ENCODE measurements around the gene DCP1B. TPM values are rescaled to one million over a fixed set of nuclear protein-coding genes. Genes with fewer than 3 reads are reported as not detected.

Gene DCP1B
- polyA plus RNA-seq, 2 of the 4 experiments (the other 2 are of a cell fraction) = 7.7 to 19.2 TPM

DNA sequence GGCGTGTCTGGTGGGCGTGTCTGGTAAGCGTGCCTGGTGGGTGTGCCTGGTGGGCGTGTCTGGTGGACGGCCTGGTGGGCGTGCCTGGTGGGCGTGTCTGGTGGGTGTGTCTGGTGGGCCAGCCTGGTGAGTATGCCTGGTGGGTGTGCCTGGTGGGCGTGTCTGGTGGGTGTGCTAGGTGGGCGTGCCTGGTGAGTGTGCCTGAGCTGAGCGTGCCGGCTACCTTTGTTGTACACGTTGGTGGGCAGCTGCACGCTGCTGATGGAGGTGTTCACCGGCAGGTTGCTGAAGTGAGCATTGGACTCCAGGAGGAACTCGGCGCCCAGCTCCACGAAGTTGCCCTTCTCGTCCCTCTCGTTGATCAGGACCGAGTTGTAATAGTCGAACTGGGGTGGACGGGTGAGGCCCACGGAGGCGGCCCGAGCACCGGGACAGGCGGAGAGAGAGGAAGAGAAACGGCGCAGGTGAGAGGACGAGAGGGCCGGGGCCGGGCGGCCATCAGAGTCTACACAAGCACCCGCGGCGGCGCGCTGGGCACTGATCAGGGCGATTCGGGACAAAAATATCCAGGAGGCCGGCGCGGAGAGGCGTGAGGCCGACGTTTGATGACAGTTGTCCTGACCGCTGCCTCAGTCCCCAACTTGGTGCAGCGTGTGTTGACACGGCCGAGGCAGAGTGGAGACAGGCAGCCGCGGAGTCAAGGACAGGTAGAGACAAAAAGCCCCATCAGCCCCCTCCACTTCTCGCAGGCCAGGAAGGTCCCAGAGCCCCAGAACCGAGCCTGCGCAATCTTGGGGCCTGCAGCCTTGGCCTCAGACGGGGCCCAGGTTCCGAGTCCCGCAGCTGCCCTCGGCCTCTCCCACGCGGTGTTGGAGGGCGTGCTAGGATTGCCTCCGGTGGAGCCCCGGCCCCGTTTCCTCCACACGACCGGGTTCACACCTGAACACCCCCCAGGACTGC is 96.3 kb downstream of the DCP1B start:
- ATAC-seq (peak; percentile 37 to 78; a peak in 3 of 6 replicates), FAIRE-seq (no peak), DNase-seq (ENCODE audit: low read depth in 1 of 2, low spot score in 1 of 2) (peak in 1 of 2 experiments; percentile 63)
- CTCF ChIA-PET = interaction anchor here (2.0 kb wide), 1 partner anchor 31 kb away, joined by 4 read pairs; no protein-coding TSS in a partner anchor
- POLR2A ChIA-PET = no interaction called here
- 0 out of 3 replicates have a peak overlapping the region, but pooled peaks have one; percentile 19 for H3K4me3 ChIP-seq
- no peak for TF ChIP-seq EP300 (IDR thresholded peaks at IDR 0.05)
- TF ChIP-seq, protein P1, sequence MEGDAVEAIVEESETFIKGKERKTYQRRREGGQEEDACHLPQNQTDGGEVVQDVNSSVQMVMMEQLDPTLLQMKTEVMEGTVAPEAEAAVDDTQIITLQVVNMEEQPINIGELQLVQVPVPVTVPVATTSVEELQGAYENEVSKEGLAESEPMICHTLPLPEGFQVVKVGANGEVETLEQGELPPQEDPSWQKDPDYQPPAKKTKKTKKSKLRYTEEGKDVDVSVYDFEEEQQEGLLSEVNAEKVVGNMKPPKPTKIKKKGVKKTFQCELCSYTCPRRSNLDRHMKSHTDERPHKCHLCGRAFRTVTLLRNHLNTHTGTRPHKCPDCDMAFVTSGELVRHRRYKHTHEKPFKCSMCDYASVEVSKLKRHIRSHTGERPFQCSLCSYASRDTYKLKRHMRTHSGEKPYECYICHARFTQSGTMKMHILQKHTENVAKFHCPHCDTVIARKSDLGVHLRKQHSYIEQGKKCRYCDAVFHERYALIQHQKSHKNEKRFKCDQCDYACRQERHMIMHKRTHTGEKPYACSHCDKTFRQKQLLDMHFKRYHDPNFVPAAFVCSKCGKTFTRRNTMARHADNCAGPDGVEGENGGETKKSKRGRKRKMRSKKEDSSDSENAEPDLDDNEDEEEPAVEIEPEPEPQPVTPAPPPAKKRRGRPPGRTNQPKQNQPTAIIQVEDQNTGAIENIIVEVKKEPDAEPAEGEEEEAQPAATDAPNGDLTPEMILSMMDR (IDR thresholded peaks at IDR 0.05) = no peak
- TF ChIP-seq ZSCAN20 (CRISPR knock-in tag; IDR thresholded peaks at IDR 0.05) = no peak
- TF ChIP-seq CHD4 (IDR thresholded peaks at IDR 0.05; ENCODE audit: borderline replicate concordance) = no peak
- TF ChIP-seq, protein P2, sequence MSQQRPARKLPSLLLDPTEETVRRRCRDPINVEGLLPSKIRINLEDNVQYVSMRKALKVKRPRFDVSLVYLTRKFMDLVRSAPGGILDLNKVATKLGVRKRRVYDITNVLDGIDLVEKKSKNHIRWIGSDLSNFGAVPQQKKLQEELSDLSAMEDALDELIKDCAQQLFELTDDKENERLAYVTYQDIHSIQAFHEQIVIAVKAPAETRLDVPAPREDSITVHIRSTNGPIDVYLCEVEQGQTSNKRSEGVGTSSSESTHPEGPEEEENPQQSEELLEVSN (IDR thresholded peaks at IDR 0.05; ENCODE audit: borderline replicate concordance, low read depth) = no peak
- TF ChIP-seq, protein P3, sequence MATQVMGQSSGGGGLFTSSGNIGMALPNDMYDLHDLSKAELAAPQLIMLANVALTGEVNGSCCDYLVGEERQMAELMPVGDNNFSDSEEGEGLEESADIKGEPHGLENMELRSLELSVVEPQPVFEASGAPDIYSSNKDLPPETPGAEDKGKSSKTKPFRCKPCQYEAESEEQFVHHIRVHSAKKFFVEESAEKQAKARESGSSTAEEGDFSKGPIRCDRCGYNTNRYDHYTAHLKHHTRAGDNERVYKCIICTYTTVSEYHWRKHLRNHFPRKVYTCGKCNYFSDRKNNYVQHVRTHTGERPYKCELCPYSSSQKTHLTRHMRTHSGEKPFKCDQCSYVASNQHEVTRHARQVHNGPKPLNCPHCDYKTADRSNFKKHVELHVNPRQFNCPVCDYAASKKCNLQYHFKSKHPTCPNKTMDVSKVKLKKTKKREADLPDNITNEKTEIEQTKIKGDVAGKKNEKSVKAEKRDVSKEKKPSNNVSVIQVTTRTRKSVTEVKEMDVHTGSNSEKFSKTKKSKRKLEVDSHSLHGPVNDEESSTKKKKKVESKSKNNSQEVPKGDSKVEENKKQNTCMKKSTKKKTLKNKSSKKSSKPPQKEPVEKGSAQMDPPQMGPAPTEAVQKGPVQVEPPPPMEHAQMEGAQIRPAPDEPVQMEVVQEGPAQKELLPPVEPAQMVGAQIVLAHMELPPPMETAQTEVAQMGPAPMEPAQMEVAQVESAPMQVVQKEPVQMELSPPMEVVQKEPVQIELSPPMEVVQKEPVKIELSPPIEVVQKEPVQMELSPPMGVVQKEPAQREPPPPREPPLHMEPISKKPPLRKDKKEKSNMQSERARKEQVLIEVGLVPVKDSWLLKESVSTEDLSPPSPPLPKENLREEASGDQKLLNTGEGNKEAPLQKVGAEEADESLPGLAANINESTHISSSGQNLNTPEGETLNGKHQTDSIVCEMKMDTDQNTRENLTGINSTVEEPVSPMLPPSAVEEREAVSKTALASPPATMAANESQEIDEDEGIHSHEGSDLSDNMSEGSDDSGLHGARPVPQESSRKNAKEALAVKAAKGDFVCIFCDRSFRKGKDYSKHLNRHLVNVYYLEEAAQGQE (IDR thresholded peaks at IDR 0.05) = no peak
- TF ChIP-seq TFCP2L1 (CRISPR knock-in tag; IDR thresholded peaks at IDR 0.05) = no peak
- no peak for TF ChIP-seq HOXB13 (CRISPR knock-in tag; IDR thresholded peaks at IDR 0.05; ENCODE audit: low read depth)
- no peak for TF ChIP-seq JUNB (IDR thresholded peaks at IDR 0.05)
- TF ChIP-seq JUN (IDR thresholded peaks at IDR 0.05) = no peak
- no peak for TF ChIP-seq ZC3H11A (IDR thresholded peaks at IDR 0.05)
- TF ChIP-seq NPAS2 (CRISPR knock-in tag; IDR thresholded peaks at IDR 0.05; ENCODE audit: borderline replicate concordance) = no peak
- no peak for TF ChIP-seq HEYL (CRISPR knock-in tag; IDR thresholded peaks at IDR 0.05)
- TF ChIP-seq EHF (CRISPR knock-in tag; IDR thresholded peaks at IDR 0.05) = no peak
- no peak for TF ChIP-seq MYC (IDR thresholded peaks at IDR 0.05; ENCODE audit: borderline replicate concordance, low read length)
- TF ChIP-seq EHMT2 (IDR thresholded peaks at IDR 0.05; ENCODE audit: low read depth) = no peak
- no peak for TF ChIP-seq TP53 (CRISPR knock-in tag; IDR thresholded peaks at IDR 0.05)
- no peak for TF ChIP-seq RFX5 (IDR thresholded peaks at IDR 0.05)
- no peak for TF ChIP-seq RNF2 (IDR thresholded peaks at IDR 0.05; ENCODE audit: borderline replicate concordance, low read depth)
- TF ChIP-seq, protein P4, sequence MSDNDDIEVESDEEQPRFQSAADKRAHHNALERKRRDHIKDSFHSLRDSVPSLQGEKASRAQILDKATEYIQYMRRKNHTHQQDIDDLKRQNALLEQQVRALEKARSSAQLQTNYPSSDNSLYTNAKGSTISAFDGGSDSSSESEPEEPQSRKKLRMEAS (IDR thresholded peaks at IDR 0.05) = no peak
- no peaks in the 10 kb centered on the region for H3K4me1 ChIP-seq
- WGBS (ENCODE audit: missing lambda C conversion rate) = 44% methylated on average over 54 of the region's 67 CpGs
- peak overlapping the region; percentile 67 for H3K4me2 ChIP-seq
- no peak overlapping the region for H3K27ac ChIP-seq
- peaks cover 31% of the 10 kb centered on the region for H3K9me3 ChIP-seq
